Middle frontal gyrus (tissue), 1 donor: ENCODE results near the gene SLCO1B3.

Experiments used
- DNase-seq: peaks from one replicate; pipeline ENCODE4 v3.0.0-alpha.2; 2015; ENCODE audit warnings: low spot score; ENCODE audit errors: extremely low spot score

Gene SLCO1B3

GRCh38 chr12:20885116-20885515 lies 74.6 kb downstream of the SLCO1B3 start:
- DNase-seq: no peak

GRCh38 chr12:20885552-20885951 lies 75.0 kb downstream of the SLCO1B3 start:
- no peak for DNase-seq

DNA sequence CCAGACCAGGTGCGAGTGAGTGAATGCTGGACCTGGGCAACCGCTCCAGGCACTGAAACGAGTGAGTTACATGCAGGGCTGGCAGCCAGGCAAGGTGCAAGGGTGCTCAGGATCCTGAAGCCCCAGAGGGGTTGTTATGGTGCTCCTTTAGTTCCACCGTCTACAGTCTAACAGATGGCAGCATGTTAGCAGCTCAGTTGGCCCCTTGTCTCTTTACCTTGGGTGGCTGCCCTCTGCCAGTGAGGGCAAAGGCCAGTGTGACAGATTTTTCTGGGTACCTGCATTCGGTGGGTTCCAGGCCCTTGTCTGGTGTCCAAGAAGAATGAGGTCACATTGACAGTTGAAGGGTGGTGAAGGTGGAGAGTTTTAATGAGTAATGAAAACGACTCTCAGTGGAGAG lies 106.8 kb downstream of the SLCO1B3 start:
- no peak for DNase-seq

DNA sequence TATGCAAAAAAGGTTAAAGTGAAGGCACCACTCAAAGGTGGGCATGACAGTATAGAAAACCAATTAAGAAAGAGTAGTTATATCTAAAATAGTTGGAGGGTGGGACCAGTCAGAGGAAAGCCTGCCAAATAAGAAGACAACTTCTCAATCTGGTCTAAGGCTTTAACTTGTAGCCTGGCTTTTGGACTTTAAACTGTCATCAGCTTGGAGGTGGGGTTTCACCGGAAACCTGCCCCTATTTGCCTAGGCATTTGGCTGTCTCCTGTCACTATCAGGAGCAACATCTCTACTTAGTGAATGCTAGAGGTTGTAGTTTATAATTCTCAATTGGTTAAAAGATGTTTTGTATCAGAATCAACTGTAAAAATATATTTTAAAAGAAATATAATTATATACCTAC lies 107.3 kb downstream of the SLCO1B3 start:
- no peak for DNase-seq

GRCh38 chr12:20931894-20932293 lies 121.4 kb downstream of the SLCO1B3 start:
- no peak for DNase-seq

- DNase-seq: no peak
Measured at GRCh38 chr12:20946732-20947131, 136.2 kb downstream of the SLCO1B3 start.

- no peak for DNase-seq
Measured at GRCh38 chr12:20950248-20950647, 139.7 kb downstream of the SLCO1B3 start.

GRCh38 chr12:20963303-20963702 lies 152.8 kb downstream of the SLCO1B3 start:
- no peak for DNase-seq

DNA sequence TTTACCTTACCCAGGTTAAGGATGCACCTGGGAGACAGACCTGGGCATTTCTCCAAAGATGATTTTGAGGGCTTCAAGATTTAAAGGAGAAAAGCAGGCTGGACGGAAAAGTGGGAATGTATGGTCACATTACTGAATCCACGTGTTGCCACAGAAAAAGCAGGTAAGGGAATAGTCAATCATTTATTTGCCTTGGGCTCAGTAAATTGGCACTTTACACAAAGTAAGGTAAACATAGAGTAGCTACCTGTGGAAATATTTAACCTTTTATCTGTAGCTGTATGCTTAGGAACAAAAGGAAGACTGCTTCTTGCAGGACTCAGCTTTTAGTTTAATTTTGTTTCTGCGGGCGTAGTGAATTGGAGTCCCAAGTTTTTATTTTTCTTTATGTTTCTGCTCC lies 153.3 kb downstream of the SLCO1B3 start:
- DNase-seq: no peak
